Islet precursor cell (in vitro differentiated cells): Measurements from ENCODE around the gene COA3.

ENCODE experiments used
- DNase-seq: peaks from one replicate; pipeline ENCODE4 v3.0.0-alpha.2; 2018

Gene COA3

GRCh38 chr17:42798383-42799380 is at the start of gene COA3, which contains the start of gene CNTD1:
COA3 (minus strand) TSS chr17:42798704; CDS start chr17:42798681, 23 bp downstream.
CNTD1 (plus strand) TSS chr17:42798861; CDS start chr17:42799068, 207 bp downstream.
- peak; percentile 96 for DNase-seq

GRCh38 chr17:42848093-42848492 is 49.6 kb upstream of the COA3 start:
- DNase-seq: peak; percentile 36

GRCh38 chr17:42846594-42847280 is 48.2 kb upstream of the COA3 start:
- DNase-seq: no peak

- DNase-seq: peak; percentile 51
These were observed 47.6 kb upstream of the COA3 start for GRCh38 chr17:42845918-42846593.

- peak; percentile 42 for DNase-seq
These were observed 47.0 kb upstream of the COA3 start for GRCh38 chr17:42845556-42845917.

- no peak for DNase-seq
These were observed 46.5 kb upstream of the COA3 start for GRCh38 chr17:42844761-42845555.

- DNase-seq: no peak
These were observed 45.8 kb upstream of the COA3 start, which contains the start of gene AOC2 for GRCh38 chr17:42844271-42844670. AOC2 (plus strand) TSS chr17:42844580; CDS start chr17:42844627, 47 bp downstream.

- peak; percentile 79 for DNase-seq
These were observed 44.9 kb upstream of the COA3 start for GRCh38 chr17:42843358-42843934.

GRCh38 chr17:42841975-42842685 is 43.6 kb upstream of the COA3 start:
- DNase-seq: no peak

GRCh38 chr17:42835732-42836131 is 37.2 kb upstream of the COA3 start:
- DNase-seq: no peak

- DNase-seq: no peak
These were observed 35.4 kb upstream of the COA3 start for GRCh38 chr17:42833767-42834422.

GRCh38 chr17:42832934-42833766 is 34.6 kb upstream of the COA3 start, which contains the start of gene PSME3:
PSME3 (plus strand) TSS chr17:42833397; CDS start chr17:42833632, 235 bp downstream.
- peak; percentile 97 for DNase-seq

- DNase-seq: no peak
These were observed 33.9 kb upstream of the COA3 start for GRCh38 chr17:42832213-42832933.

GRCh38 chr17:42830971-42831370 is 32.5 kb upstream of the COA3 start:
- no peak for DNase-seq

GRCh38 chr17:42827472-42827871 is 29.0 kb upstream of the COA3 start:
- DNase-seq: no peak

- DNase-seq: no peak
These were observed 22.7 kb upstream of the COA3 start for GRCh38 chr17:42821176-42821575.

- DNase-seq: peak; percentile 89
These were observed 21.5 kb upstream of the COA3 start for GRCh38 chr17:42819939-42820535.

GRCh38 chr17:42818379-42818778 is 19.9 kb upstream of the COA3 start:
- no peak for DNase-seq
